ENCODE data around the gene CACNA1C.

The CACNA1C gene

GRCh38 chr12:2662524-2662923 lies 609.7 kb downstream of the CACNA1C start:
- DNase-seq: no peak

DNA sequence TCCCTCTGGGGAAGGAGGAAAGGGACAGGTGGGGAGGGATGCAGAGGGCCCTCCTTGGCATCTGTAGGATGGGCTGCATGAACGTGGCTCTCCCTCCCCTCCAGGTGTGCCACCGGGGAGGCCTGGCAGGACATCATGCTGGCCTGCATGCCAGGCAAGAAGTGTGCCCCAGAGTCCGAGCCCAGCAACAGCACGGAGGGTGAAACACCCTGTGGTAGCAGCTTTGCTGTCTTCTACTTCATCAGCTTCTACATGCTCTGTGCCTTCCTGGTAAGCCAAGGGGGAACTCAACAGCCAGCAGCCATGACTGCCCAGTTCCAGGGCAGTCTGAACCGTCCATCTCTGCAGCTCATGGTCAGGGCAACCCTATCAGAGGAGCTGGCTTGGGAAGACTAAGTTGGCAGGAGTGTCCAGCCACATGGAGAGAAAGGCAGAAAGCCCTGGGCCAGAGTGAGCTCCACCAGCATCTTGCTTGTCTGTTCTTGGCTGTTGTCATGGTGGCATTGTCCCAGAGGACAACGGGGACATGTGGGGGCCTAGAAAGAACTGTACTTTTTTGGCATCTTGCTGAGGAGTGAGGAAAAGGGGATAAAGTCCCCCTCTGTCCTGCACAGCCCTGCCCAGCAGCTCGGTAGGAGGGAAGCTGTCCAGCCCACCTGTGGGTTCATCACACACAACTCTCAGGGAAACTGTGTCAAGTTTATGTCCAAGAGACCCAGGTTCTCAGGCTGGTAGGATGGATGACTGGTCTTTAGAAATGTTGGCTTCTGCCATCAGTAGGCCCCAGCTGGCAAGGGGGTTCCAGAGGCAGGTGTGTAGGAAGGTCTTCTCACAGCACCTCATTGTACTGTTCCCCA lies 612.2 kb downstream of the CACNA1C start:
- DNase-seq: no peak

DNA sequence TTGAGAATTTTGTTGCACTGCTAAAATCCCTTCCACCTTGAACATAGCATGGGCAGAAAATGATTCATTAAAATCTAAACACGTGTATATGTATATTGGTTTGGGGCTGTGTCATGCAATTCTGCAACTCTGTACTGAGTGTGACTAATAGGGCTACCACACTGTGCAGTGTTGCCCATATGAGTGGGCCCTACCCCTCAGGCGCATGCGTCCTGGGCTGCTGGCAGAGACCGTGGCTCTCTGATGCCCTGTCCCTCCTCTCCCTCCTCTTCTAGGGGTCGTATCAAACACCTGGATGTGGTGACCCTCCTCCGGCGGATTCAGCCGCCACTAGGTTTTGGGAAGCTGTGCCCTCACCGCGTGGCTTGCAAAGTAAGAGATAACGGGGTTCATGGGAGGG lies 613.6 kb downstream of the CACNA1C start:
- DNase-seq: no peak

DNA sequence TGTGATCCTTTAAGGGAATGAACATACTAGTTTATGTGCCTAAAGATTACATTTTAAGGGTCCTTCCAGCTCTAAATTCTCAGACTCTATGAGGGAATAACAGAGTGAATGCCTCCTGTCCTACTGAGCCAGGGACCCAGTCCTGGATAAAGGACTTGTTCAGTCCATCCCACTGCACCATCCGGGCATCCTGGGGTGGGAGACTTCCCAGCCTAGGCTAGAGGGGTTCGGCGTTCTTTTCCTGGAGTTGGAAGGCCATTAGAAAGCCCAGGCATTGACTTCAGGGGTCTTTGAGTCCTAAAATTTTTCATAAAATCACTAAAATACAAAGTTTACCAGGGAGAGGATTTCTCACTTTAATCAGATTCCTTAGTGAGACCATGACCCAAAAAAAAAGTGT lies 614.1 kb downstream of the CACNA1C start:
- no peak for DNase-seq

DNA sequence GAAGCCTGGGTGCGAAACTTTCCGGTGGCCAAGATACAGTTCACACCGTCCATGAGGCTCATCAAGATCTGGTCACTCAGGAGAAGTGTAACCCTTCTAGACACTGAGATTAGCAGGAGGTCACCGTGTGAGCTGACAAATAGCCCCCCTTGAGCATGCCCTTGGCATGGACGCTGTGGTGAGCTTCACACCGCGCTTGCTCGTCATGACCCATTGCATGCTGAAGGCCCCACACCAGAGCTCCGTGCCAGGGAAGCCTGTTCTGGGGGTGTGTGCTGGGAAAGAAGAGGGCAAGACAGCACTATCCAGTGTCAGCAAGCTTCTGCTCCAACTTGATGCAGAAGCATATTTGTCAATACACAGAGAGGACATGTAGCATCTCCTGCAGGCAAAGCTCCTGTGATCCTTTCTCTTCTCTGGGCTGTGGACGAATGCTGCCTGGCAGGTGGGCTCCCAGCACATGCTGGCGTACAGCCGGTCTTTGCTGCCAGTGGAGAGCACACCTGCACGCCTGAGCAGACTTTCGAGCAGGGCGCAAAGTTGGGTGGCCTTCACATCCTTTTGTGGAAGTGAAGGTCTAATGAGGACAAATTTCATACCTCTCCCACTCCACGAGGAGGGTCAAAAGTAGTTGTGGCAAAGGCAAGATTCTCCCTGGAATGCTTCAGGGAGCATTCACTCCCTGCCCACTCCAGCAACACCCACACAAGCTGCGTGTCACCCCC lies 615.1 kb downstream of the CACNA1C start:
- DNase-seq: no peak

GRCh38 chr12:2668816-2669215 lies 616.0 kb downstream of the CACNA1C start:
- DNase-seq: no peak

DNA sequence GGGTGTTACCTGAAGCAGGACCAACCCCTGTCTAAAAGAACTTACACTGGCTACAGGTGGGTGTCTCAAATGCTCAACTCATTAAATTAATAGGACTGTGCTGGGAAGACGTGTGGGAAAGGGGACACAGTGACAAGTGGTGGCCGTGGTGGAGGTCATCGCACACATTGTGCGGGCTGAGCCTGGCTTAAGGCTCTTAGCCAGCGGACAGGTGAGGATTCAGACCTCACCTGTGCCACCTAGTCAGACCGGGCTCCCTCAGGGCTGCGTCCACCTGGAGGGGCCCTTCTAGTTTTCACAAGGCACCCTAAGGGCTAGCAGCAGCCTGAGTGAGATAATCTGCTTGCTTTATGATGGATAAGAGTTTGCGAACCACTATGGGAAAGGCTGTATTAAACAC lies 616.8 kb downstream of the CACNA1C start:
- DNase-seq: no peak

DNA sequence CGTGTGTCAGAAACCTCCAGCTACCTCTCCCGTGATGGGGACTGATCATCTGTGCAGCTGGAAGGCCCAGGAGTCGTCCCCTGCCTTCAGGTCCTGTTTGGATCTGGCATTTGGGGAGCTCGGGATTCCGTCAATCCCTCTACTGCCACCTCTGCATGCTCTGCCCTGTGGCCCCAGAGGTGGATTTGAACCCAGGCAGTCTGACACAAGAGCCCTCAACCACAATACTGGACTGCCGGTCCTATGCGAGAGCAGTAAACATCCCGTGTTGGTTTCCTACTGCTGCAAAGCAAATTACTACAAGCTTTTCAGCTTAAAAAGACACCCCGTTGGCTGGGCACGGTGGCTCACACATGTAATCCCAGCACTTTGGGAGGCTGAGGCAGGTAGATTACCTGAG lies 620.1 kb downstream of the CACNA1C start:
- no peak for DNase-seq

GRCh38 chr12:2673966-2674810 lies 621.4 kb downstream of the CACNA1C start:
- no peak for DNase-seq

DNA sequence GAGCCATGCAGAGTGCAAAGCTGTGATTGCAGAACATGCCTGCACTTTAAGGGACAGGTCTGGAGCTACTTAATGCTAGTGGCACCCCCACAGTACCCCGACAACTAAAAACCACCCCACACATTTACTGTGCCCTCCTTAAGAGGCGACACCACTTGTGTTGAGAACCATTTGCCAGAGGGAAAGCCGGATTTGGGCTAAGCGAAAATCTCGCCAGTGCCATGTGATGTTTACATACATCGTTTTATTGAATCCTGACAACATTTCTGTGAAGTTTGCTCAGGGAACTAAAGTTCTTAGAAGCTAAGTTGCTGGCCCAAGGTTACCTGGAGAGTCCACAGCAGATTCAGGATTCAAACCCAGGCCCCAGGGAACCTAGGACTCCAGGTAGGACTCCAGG lies 623.0 kb downstream of the CACNA1C start:
- DNase-seq: no peak

- DNase-seq: no peak
These were observed 624.5 kb downstream of the CACNA1C start for GRCh38 chr12:2677142-2677880.

GRCh38 chr12:2678426-2678825 lies 625.6 kb downstream of the CACNA1C start:
- no peak for DNase-seq

GRCh38 chr12:2679068-2679815 lies 626.5 kb downstream of the CACNA1C start:
- DNase-seq: no peak

DNA sequence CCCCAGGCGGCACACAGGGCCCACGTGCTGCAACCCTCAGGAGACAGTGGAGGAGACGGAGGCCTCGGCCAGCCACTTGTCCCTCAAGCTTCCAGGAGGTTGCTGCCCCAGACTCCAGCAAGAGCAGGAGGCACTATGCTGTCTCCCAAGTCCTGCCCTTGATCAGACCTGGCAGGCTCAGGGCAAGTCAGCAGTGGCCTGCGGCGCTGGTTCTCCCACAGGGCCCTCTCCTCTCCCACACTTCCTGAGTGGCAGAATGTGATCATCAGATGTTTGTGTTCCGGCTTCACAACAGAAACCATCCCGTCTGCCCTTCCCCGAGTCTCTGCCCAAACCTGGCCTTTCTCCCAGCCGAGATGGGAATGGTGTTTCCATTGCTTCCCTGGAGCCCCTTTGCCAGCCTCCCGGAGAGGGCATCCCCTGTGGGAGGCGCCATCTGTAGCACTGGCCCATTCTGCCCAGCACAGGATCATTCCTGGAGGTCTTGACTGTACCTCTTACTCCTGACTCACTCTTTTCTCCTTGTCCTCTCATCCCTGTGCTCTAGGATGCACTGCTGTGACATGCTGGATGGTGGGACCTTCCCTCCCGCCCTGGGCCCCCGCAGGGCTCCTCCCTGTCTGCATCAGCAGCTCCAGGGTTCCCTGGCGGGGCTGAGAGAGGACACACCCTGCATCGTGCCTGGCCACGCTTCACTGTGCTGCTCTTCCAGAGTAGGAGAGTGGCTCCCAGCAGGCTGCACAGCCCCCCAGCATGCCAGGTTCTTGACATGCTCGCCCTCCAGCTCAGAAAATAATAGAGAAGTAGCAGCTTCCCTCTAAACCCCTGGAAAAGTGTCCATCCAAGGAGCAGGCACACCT lies 627.3 kb downstream of the CACNA1C start:
- DNase-seq: no peak

GRCh38 chr12:2680676-2681039 lies 627.9 kb downstream of the CACNA1C start:
- no peak for DNase-seq

DNA sequence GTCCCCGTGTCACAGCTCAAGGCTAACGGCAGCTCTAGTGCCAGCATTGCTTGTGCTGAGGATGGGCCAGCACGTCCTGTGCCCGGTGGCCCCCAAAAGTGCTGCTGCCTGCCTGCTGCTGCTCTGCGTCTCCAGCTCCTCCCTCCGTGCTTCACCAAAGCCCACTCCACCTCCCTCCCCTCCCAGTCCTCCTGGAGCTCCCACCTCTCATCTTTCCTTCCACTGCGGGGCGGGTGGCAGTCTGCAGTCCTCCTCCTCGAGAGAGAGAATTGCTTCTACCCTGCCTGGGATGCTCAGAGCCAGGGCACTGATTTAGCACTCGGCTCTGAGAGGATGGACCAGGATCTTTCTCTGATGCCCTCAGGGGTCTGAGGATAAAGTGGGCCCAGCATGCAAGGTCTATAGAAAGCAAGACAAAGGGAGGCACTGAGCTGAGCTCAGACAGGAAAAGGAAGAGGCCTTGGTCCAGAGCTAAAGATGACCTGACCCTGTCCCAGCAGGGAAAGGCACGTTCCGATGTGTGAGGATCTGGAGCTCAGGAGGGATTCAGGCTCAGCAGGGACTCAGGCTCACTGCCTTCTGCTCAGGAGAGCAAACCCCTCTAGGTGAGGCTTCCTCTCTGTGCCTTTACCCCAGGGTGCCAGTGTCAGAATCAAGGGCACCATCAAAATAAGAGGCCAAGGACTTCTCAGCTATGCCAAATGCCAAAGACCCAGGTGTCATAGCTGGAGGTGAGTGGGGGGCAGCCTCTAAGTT lies 628.8 kb downstream of the CACNA1C start:
- no peak for DNase-seq

- DNase-seq: peak; percentile 21 to 25
These were observed 629.8 kb downstream of the CACNA1C start for GRCh38 chr12:2682296-2683251.

- DNase-seq: no peak
These were observed 630.7 kb downstream of the CACNA1C start for GRCh38 chr12:2683283-2684025.

Measured in activated CD4-positive, alpha-beta T cell treated with anti-CD3 and anti-CD28 coated beads, Interleukin-2, amount 50 U/mL, for 4 hours (primary cell).